NCI-H2107 treated with DMSO at 0.1 percent for 48 hours (cell line): Measurements from ENCODE around the gene FGF7.
"Not testable (repeated sequence)": the region's sequence is repeated elsewhere in the genome, so short reads cannot be mapped to it uniquely, and the experiment has no call there.

Source experiments
- DNase-seq: peaks from one replicate; lab custom pipeline; 2025; ENCODE audit not compliant: unreplicated experiment; lab: John Stamatoyannopoulos, UW

Gene FGF7, protein sequence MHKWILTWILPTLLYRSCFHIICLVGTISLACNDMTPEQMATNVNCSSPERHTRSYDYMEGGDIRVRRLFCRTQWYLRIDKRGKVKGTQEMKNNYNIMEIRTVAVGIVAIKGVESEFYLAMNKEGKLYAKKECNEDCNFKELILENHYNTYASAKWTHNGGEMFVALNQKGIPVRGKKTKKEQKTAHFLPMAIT

DNA sequence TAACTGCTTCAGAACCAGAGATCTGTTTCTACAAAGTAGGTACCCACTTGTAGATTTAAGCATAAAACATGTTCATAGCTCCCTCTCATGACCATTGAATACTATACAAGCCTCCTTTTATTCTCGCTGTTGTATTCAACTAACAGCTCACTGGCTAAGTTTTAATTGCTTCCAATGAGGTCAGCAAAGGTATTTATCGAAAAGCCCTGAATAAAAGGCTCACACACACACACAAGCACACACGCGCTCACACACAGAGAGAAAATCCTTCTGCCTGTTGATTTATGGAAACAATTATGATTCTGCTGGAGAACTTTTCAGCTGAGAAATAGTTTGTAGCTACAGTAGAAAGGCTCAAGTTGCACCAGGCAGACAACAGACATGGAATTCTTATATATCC lies at the start of gene FGF7:
Gene FGF7, plus strand, starts transcription at position 222 of the 400 bp plus-strand sequence. CDS start 1,056 bp downstream, outside the sequence.
- no peak for DNase-seq

- DNase-seq: no peak
Observed at GRCh38 chr15:49379996-49380395, 43.0 kb upstream of the FGF7 start.

DNA sequence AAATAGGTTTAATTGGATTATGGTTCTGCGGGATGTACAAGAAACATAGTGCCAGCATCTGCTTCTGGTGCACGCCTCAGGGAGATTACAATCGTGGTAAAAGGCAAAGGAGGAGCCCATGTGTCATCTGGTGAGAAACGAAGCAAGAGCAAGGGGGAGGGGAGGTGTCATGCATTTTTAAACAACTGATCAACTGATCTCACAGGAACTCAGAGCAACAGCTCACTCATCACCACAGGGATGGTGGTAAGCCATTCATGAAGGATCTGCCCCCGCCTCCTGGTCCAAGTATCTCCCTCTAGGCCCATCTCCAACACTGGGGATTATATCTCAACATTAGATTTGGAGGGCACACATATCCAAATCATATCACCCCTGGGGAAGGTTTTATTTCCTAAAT lies 42.1 kb upstream of the FGF7 start:
- no peak for DNase-seq

DNA sequence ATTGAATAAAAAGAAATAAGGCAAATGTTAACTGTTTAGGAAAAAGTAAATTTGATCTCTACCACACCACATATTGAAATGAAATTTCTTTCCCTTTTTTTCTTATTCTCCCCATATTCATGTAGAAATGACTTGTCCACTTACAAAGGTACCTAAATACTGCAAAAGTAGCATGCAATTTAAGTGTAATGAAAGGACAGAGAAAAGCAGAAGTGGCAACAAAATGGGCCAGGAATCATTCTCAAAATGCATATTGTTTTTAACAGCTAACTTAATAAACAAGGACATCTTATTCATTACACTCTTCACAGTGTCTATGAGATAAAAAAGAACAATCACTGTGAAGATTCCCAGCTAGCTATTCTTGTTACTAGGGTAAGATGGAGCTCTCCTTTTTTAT lies 40.6 kb upstream of the FGF7 start:
- DNase-seq: no peak

GRCh38 chr15:49383266-49383665 lies 39.8 kb upstream of the FGF7 start:
- no peak for DNase-seq

DNA sequence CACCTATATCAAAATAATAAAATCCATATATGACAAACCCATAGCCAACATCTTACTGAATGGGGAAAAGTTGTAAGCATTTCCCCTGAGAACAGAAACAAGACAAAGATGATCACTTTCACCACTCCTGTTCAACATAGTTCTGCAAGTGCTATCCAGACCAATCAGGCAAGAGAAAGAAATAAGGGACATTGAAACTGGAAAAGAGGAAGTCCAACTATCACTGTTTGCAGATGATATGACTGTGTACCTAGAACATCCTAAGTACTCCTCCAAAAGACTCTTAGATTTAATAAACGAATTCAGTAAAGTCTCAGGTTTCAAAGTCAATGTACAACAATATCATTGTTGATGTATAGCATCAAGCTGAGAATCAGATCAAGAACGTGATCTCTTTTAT lies 35.6 kb upstream of the FGF7 start:
- no peak for DNase-seq

DNA sequence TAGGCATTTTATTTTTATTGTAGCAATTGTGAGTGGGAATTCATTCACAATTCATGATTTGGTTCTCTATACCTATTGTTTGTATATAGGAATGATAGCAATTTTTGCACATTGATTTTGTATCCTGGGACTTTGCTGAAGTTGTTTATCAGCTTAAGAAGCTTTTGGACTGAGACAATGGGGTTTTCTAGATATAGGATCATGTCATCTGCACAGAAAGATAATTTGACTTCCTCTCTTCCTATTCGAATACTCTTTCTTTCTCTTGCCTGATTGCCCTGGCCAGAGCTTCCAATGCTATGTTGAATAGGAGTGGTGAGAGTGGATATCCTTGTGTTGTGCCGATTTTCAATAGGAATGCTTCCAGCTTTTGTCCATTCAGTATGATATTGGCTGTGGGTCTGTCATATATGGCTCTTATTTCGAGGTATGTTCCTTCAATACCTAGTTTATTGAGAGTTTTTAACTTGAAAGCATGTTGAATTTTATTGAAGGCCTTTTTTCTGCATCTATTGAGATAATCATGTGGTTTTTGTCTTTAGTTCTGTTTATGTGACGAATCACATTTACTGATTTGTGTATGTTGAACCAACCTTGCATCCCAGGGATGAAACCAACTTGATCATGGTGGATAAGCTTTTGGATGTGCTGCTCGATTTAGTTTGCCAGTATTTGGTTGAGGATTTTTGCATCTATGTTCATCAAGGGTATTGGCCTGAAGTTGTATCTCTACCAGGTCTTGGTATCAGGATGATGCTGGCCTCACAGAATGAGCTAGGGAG lies 20.3 kb upstream of the FGF7 start:
- not testable (repeated sequence) for DNase-seq

DNA sequence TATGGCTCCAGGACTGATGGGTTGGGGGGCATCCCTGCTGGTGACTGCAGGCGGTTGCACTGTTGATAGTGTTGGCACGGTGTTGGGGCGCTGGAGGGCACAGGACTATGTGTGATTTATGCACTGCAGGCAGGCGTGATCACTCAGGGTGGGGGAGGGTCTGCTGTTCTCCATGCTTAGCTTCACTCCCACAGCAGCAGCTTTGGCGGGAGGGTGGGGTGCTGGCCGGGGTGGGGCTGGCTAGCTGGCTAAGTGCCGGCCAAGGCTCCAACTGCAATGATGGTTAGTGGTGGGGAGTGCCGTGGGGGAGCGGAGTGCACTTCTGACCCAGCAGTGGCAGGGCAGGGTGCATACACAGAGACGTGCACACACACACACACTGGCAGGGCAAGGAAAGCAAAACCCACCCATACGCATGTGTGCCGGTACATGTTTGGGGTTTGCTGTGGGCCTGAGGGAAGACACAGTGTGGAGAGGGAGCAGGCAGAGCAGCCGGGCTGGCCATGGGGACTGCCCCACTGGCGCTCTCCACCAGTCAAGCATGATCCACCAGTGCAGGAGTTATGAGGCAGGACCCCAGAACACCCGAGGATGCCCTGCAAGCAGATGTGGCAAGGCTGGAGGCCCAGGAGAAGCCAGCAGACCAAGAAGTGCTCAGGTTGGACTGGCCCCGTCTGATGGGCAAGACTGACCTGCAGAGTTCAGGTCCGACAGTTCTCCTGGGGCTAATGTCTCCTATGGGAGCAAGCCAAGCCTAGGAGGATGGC lies 16.5 kb upstream of the FGF7 start:
- no peak for DNase-seq

DNA sequence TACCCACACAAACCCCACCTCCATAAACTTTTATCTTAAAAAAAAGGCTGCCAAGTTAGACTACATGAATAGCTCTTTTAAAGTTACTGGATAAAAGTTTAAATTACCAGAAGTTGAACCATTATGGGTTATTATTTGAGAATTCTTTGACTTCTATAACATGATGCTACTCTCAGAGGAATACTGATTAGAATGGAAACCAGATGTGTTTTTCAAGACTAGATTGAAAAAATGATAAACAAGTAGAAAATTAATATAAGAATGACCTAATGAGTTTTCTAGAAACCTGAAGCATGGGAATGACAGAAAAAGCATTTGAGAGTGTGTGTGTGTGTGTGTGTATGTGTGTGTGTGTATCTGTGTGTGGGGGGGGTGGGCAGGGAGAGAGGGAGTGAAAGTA lies 12.4 kb upstream of the FGF7 start:
- no peak for DNase-seq

- no peak for DNase-seq
Observed at GRCh38 chr15:49412797-49413196, 10.2 kb upstream of the FGF7 start.

- no peak for DNase-seq
Observed at GRCh38 chr15:49415149-49415548, 7.9 kb upstream of the FGF7 start.

DNA sequence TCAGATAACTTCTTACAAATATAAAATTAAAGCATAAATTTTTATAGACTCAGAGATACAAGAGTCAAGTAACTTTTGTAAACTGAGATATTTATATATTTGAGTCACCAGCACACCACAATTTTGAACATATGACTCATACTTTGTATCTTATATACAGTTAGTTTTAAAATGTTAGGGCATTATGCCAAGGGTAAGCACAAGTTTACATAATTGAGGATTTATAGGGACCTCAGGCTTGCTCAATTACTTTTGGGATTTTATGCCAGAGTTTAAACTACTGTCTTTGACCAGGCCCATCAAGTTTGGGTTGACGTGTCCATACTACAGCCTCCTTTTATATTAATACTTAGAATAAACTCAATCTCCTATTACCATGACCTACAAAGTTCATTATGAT lies 7.4 kb upstream of the FGF7 start:
- no peak for DNase-seq

GRCh38 chr15:49418811-49419210 lies 4.2 kb upstream of the FGF7 start:
- no peak for DNase-seq

GRCh38 chr15:49421991-49422390 lies 1.1 kb upstream of the FGF7 start:
- no peak for DNase-seq

- no peak for DNase-seq
Observed at GRCh38 chr15:49423901-49424550, 984 bp downstream of the FGF7 start.

- DNase-seq: no peak
Observed at GRCh38 chr15:49424954-49425353, 1.9 kb downstream of the FGF7 start.

DNA sequence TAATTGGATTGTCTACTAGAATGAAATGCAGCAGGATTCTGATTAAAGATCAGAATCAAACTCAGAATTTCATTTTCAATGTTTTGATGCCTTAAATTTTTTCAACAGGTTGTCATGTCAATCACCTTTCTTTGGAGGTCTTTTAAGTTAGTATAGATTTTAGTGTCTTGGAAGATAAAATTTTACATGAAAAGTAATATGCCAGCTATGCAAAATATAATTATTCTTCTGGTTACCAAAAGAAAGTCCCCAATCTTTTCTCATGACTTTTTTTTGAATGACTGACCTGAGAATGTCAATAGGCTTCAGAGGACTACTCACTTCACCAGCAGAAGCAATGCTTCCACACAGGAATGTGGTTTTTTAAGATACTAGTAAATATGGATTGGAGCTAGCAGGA lies 4.3 kb downstream of the FGF7 start:
- no peak for DNase-seq

- DNase-seq: no peak
Observed at GRCh38 chr15:49428409-49429095, 5.5 kb downstream of the FGF7 start.

DNA sequence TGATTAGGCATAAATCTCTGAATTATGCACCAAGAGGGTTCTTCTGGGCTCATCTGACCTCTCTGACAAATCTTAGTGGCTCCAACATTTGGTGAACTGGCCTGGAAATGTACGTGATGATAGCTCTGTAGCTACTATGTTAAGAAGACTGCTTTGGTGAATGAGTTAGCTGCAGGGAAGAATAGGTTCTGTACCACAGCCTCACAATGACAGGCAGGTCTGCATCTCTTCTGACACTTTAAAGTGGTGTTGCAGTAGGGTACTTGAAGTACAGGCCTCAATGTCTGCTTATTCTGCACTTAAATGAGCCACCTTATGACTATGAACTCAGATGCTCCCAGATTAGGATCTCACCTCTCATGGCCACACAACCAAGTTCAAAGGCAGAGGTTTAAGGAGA lies 7.0 kb downstream of the FGF7 start:
- DNase-seq: no peak

- DNase-seq: no peak
Observed at GRCh38 chr15:49435174-49435573, 12.1 kb downstream of the FGF7 start.

DNA sequence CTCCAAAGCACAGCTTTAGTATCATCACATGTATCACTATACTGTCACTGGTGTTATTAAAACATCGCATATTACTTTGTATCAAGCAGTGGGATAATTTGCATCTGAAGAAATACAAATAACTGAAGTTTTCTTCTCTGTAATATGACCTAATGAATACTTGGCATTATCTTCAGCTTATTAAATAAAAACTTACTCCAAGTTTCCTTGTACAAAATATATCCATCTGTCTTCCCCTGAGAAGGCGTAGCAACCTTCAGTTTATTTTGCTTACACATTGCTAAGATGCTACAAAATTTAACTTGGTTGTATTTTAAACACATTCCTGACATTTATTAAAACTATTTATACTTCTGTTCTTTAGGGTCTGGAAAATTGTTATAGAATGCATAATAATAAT lies 13.7 kb downstream of the FGF7 start:
- DNase-seq: no peak
